OCI-LY7 (cell line): ENCODE data around the gene MYEOV.

Experiments
- EZH2phosphoT487 ChIP-seq: fragments of 200-600 bp; sonication (generic); IDR thresholded peaks from 2 replicates; pipeline ENCODE4 v1.6.1; 2018; ENCODE audit warnings: low read depth, borderline replicate concordance, mild to moderate bottlenecking, mixed run types, antibody characterized with exemption, low read length, moderate library complexity, mixed read lengths
- TF ChIP-seq, protein P1 (sequence below): fragments of 200-600 bp; sonication (generic); conservative IDR thresholded peaks from 2 replicates; pipeline ENCODE4 v1.5.1; 2014; ENCODE audit warnings: mild to moderate bottlenecking, antibody characterized with exemption, low read length, moderate library complexity, mixed read lengths

DNA sequence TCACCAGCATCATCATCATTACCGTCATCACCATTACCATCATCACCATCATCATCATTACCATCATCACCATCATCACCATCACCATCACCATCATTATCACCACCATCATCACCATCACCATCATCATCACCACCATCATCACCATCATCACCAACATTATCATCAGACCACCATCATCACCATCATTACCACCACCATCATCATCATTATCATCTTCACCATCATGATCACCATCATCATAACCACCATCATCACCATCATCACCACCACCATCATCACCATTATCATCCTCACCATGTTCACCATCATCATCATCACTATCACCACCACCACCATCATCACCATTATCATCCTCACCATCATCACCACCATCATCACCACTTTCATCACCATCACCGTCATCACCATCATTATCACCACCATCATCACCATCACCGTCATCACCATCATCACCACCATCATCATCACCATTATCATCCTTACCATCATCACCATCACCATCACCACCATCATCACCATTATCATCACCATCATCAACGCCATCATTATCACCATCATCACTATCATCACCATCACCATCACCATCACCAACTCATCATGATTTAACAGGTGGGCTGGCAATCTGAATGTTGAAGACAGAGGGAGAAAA is 2.4 kb upstream of the MYEOV start:
- TF ChIP-seq, protein P1, sequence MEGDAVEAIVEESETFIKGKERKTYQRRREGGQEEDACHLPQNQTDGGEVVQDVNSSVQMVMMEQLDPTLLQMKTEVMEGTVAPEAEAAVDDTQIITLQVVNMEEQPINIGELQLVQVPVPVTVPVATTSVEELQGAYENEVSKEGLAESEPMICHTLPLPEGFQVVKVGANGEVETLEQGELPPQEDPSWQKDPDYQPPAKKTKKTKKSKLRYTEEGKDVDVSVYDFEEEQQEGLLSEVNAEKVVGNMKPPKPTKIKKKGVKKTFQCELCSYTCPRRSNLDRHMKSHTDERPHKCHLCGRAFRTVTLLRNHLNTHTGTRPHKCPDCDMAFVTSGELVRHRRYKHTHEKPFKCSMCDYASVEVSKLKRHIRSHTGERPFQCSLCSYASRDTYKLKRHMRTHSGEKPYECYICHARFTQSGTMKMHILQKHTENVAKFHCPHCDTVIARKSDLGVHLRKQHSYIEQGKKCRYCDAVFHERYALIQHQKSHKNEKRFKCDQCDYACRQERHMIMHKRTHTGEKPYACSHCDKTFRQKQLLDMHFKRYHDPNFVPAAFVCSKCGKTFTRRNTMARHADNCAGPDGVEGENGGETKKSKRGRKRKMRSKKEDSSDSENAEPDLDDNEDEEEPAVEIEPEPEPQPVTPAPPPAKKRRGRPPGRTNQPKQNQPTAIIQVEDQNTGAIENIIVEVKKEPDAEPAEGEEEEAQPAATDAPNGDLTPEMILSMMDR: no peak
- no peak for TF ChIP-seq EZH2phosphoT487
